ENCODE data around the gene GALNT11.

The GALNT11 gene

GRCh38 chr7:152140067-152140466, 114.6 kb downstream of the GALNT11 start:
- H3K4me1 ChIP-seq (ENCODE audit: insufficient read depth, low read length), result peaks cover 24% of the 10 kb centered on the region
- H3K9me3 ChIP-seq (ENCODE audit: low read length), result no peaks in the 10 kb centered on the region
- peaks cover 46% of the 10 kb centered on the region for H3K36me3 ChIP-seq (ENCODE audit: insufficient read depth, low read length)
- no peak overlapping the region for H3K4me3 ChIP-seq (ENCODE audit: low read depth in 1 of 2, low read length in 2 of 2)
- H3K27ac ChIP-seq (ENCODE audit: low read depth, low read length), result no peak overlapping the region
- H3K9ac ChIP-seq (ENCODE audit: low read length), result no peak overlapping the region
- H3K27me3 ChIP-seq (ENCODE audit: control insufficient read depth in 1 of 2, insufficient read depth in 2 of 2, low read length in 2 of 2), result no peaks in the 10 kb centered on the region

DNA sequence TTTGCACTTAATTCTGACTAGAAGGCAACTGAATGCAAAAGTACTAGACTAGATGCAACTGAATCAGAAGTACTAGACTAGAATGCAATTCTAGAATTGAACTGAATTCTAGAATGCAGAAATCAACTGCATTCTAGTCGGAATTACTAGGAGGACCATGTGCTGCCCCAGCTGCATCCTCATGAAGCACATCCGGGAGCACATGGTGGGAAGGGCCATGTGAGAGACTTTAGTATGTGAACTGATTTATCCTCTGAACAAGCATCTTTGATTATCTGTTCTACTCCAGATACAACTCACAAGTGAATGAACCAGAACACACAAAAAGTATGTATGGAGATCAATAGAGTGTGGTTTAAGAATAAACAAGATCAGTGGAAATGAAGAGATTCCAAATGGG, 115.1 kb downstream of the GALNT11 start:
- H3K4me3 ChIP-seq (ENCODE audit: low read depth in 1 of 2, low read length in 2 of 2), result no peak overlapping the region
- H3K27me3 ChIP-seq (ENCODE audit: control insufficient read depth in 1 of 2, insufficient read depth in 2 of 2, low read length in 2 of 2), result no peaks in the 10 kb centered on the region
- peaks cover 21% of the 10 kb centered on the region for H3K4me1 ChIP-seq (ENCODE audit: insufficient read depth, low read length)
- peaks cover 50% of the 10 kb centered on the region for H3K36me3 ChIP-seq (ENCODE audit: insufficient read depth, low read length)
- H3K9me3 ChIP-seq (ENCODE audit: low read length), result no peaks in the 10 kb centered on the region
- H3K9ac ChIP-seq (ENCODE audit: low read length), result no peak overlapping the region
- no peak overlapping the region for H3K27ac ChIP-seq (ENCODE audit: low read depth, low read length)

- Histone ChIP-seq H3K36me3 (ENCODE audit: insufficient read depth, low read length) (peaks cover 61% of the 10 kb centered on the region), H3K9me3 (ENCODE audit: low read length) (no peaks in the 10 kb centered on the region), H3K9ac (ENCODE audit: low read length) (no peak overlapping the region), H3K27ac (ENCODE audit: low read depth, low read length) (no peak overlapping the region), H3K4me3 (ENCODE audit: low read depth in 1 of 2, low read length in 2 of 2) (no peak overlapping the region), H3K4me1 (ENCODE audit: insufficient read depth, low read length) (no peaks in the 10 kb centered on the region), H3K27me3 (ENCODE audit: control insufficient read depth in 1 of 2, insufficient read depth in 2 of 2, low read length in 2 of 2) (no peaks in the 10 kb centered on the region)
Measured at GRCh38 chr7:152142976-152143595, 117.6 kb downstream of the GALNT11 start.

DNA sequence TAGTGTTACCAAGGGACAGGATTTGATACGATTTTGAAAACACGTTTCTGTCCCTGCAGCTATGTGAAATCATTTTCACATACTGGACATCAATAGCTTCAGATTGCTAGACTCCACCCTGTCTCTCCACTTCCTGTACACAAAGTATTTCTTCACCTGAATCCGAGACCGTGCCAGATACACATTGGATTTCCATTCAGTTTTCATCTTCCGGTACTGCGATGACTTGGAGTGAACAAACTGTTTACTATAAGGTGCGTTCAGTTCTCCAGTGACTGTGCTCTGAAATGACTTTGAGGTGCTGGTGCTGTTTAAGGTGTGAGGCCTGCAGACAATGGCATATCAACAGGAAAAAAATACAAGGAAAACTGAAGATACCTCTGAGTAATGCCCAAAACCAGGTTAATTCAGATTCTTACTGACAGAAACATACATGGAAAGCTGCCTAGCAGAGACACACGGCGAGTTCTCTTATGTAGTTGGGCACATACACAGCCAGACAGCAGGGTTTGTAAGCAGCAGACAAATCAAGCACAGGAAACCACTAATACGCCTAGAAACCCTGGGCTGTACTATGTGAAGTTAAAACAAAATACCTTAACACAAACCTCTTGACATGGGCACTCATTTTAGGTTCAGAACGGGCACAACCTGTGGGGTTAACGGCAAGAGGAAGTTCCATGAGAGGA, 119.2 kb downstream of the GALNT11 start:
- H3K27ac ChIP-seq (ENCODE audit: low read depth, low read length), result no peak overlapping the region
- H3K9me3 ChIP-seq (ENCODE audit: low read length), result no peaks in the 10 kb centered on the region
- H3K36me3 ChIP-seq (ENCODE audit: insufficient read depth, low read length), result peaks cover 63% of the 10 kb centered on the region

GRCh38 chr7:152145853-152146466, 120.5 kb downstream of the GALNT11 start:
- Histone ChIP-seq H3K9me3 (ENCODE audit: low read length) (no peaks in the 10 kb centered on the region), H3K9ac (ENCODE audit: low read length) (no peak overlapping the region), H3K27me3 (ENCODE audit: control insufficient read depth in 1 of 2, insufficient read depth in 2 of 2, low read length in 2 of 2) (no peaks in the 10 kb centered on the region), H3K4me3 (ENCODE audit: low read depth in 1 of 2, low read length in 2 of 2) (no peak overlapping the region), H3K27ac (ENCODE audit: low read depth, low read length) (no peak overlapping the region), H3K36me3 (ENCODE audit: insufficient read depth, low read length) (peaks cover 68% of the 10 kb centered on the region), H3K4me1 (ENCODE audit: insufficient read depth, low read length) (no peaks in the 10 kb centered on the region)

More for the DNA sequence above, 119.2 kb downstream of the GALNT11 start:
- H3K9ac ChIP-seq (ENCODE audit: low read length), result no peak overlapping the region
- H3K4me1 ChIP-seq (ENCODE audit: insufficient read depth, low read length), result no peaks in the 10 kb centered on the region
- no peak overlapping the region for H3K4me3 ChIP-seq (ENCODE audit: low read depth in 1 of 2, low read length in 2 of 2)
- no peaks in the 10 kb centered on the region for H3K27me3 ChIP-seq (ENCODE audit: control insufficient read depth in 1 of 2, insufficient read depth in 2 of 2, low read length in 2 of 2)

- Histone ChIP-seq H3K27me3 (ENCODE audit: control insufficient read depth in 1 of 2, insufficient read depth in 2 of 2, low read length in 2 of 2) (no peaks in the 10 kb centered on the region), H3K9me3 (ENCODE audit: low read length) (no peaks in the 10 kb centered on the region), H3K4me1 (ENCODE audit: insufficient read depth, low read length) (no peaks in the 10 kb centered on the region), H3K36me3 (ENCODE audit: insufficient read depth, low read length) (peaks cover 89% of the 10 kb centered on the region), H3K4me3 (ENCODE audit: low read depth in 1 of 2, low read length in 2 of 2) (no peak overlapping the region), H3K27ac (ENCODE audit: low read depth, low read length) (no peak overlapping the region), H3K9ac (ENCODE audit: low read length) (no peak overlapping the region)
Measured at GRCh38 chr7:152148706-152149105, 123.2 kb downstream of the GALNT11 start.

DNA sequence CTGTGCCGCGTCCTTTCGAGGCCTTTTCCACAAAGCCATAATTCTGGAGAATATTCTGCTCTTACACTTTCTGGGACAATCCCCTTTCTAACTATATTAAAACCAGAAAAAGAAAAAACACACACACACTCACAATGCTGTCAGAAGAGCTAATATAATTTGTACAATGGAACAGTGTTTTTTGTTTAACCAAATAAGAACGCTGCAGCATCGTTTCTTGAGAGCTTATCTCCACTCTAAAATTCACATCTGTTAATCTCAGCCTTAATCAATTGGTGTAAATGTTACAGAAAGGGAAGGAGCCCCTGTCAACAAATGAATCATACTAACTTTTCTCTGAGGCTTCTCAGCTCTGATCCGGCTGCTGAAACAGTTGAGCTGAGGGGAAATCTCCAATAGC, 123.9 kb downstream of the GALNT11 start:
- H3K27ac ChIP-seq (ENCODE audit: low read depth, low read length), result no peak overlapping the region
- H3K27me3 ChIP-seq (ENCODE audit: control insufficient read depth in 1 of 2, insufficient read depth in 2 of 2, low read length in 2 of 2), result no peaks in the 10 kb centered on the region
- H3K4me1 ChIP-seq (ENCODE audit: insufficient read depth, low read length), result no peaks in the 10 kb centered on the region
- no peak overlapping the region for H3K9ac ChIP-seq (ENCODE audit: low read length)
- H3K36me3 ChIP-seq (ENCODE audit: insufficient read depth, low read length), result peaks cover 89% of the 10 kb centered on the region
- H3K9me3 ChIP-seq (ENCODE audit: low read length), result no peaks in the 10 kb centered on the region
- no peak overlapping the region for H3K4me3 ChIP-seq (ENCODE audit: low read depth in 1 of 2, low read length in 2 of 2)

DNA sequence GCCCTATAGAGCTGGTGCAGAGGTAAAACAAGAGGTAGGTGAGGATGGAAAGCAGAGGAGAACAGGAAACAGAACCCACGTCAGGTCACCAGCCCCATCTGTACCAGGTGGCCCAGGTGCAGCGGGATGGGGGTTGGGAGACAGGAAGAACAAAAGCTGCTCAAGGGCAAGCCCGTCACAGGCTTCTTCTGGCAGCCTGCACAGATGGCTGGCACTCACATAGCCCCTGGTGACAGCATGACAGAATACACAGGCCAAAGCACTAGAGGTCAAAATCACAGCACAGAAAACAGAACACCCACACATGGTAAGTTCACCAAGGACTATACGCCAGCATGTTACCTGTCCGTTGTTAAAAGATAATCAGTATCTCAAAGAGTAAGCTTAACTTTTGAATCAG, 126.8 kb downstream of the GALNT11 start:
- H3K9me3 ChIP-seq (ENCODE audit: low read length), result no peaks in the 10 kb centered on the region
- H3K4me3 ChIP-seq (ENCODE audit: low read depth in 1 of 2, low read length in 2 of 2), result no peak overlapping the region
- no peaks in the 10 kb centered on the region for H3K4me1 ChIP-seq (ENCODE audit: insufficient read depth, low read length)
- no peaks in the 10 kb centered on the region for H3K27me3 ChIP-seq (ENCODE audit: control insufficient read depth in 1 of 2, insufficient read depth in 2 of 2, low read length in 2 of 2)
- peaks cover 88% of the 10 kb centered on the region for H3K36me3 ChIP-seq (ENCODE audit: insufficient read depth, low read length)
- H3K9ac ChIP-seq (ENCODE audit: low read length), result no peak overlapping the region
- H3K27ac ChIP-seq (ENCODE audit: low read depth, low read length), result no peak overlapping the region

- Histone ChIP-seq H3K9me3 (ENCODE audit: low read length) (no peaks in the 10 kb centered on the region), H3K27me3 (ENCODE audit: control insufficient read depth in 1 of 2, insufficient read depth in 2 of 2, low read length in 2 of 2) (no peaks in the 10 kb centered on the region), H3K36me3 (ENCODE audit: insufficient read depth, low read length) (peaks cover 62% of the 10 kb centered on the region), H3K4me1 (ENCODE audit: insufficient read depth, low read length) (no peaks in the 10 kb centered on the region), H3K27ac (ENCODE audit: low read depth, low read length) (no peak overlapping the region), H3K9ac (ENCODE audit: low read length) (no peak overlapping the region), H3K4me3 (ENCODE audit: low read depth in 1 of 2, low read length in 2 of 2) (no peak overlapping the region)
Measured at GRCh38 chr7:152158801-152159587, 133.5 kb downstream of the GALNT11 start.

- H3K9me3 ChIP-seq (ENCODE audit: low read length), result no peaks in the 10 kb centered on the region
- no peaks in the 10 kb centered on the region for H3K27me3 ChIP-seq (ENCODE audit: control insufficient read depth in 1 of 2, insufficient read depth in 2 of 2, low read length in 2 of 2)
- no peak overlapping the region for H3K4me3 ChIP-seq (ENCODE audit: low read depth in 1 of 2, low read length in 2 of 2)
- peaks cover 48% of the 10 kb centered on the region for H3K36me3 ChIP-seq (ENCODE audit: insufficient read depth, low read length)
- no peak overlapping the region for H3K27ac ChIP-seq (ENCODE audit: low read depth, low read length)
- no peaks in the 10 kb centered on the region for H3K4me1 ChIP-seq (ENCODE audit: insufficient read depth, low read length)
- H3K9ac ChIP-seq (ENCODE audit: low read length), result no peak overlapping the region
Measured at GRCh38 chr7:152161171-152161570, 135.7 kb downstream of the GALNT11 start.

DNA sequence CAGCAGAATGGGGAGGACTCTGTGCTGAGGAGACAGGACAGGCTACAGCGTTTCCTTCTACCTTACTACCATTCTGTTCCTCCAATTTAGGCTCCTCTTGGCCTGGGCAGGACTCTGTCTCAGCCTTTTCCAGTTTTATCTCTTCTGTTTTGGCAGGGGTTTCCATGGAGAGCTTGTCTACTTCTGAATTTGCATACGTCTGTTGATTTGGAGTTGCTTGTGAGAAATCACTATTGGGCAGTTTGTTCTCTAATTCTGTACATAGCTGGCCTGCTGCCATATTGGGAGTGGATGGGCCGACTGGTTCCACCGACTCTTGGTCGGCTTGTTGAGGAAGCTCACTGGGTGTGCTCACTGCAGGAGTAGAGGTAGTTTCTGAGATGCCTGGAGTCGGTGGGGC, 136.8 kb downstream of the GALNT11 start:
- no peak overlapping the region for H3K9ac ChIP-seq (ENCODE audit: low read length)
- H3K27me3 ChIP-seq (ENCODE audit: control insufficient read depth in 1 of 2, insufficient read depth in 2 of 2, low read length in 2 of 2), result no peaks in the 10 kb centered on the region
- no peak overlapping the region for H3K4me3 ChIP-seq (ENCODE audit: low read depth in 1 of 2, low read length in 2 of 2)
- H3K27ac ChIP-seq (ENCODE audit: low read depth, low read length), result no peak overlapping the region
- no peaks in the 10 kb centered on the region for H3K9me3 ChIP-seq (ENCODE audit: low read length)
- H3K36me3 ChIP-seq (ENCODE audit: insufficient read depth, low read length), result peaks cover 49% of the 10 kb centered on the region
- H3K4me1 ChIP-seq (ENCODE audit: insufficient read depth, low read length), result no peaks in the 10 kb centered on the region
